ENCODE results near the gene NEK10. TPM values are rescaled to one million over a fixed set of nuclear protein-coding genes. Genes with fewer than 3 reads are reported as not detected.

Gene NEK10
- total and polyA plus RNA-seq, 2 donors (not counting 3 experiments of a cell fraction or from before 2014, with no cell fraction given), result 0.32 to 5.0 TPM

GRCh38 chr3:27244374-27244773, 124.8 kb downstream of the NEK10 start:
- H3K79me2 ChIP-seq (ENCODE audit: control insufficient read depth, insufficient read depth, low read length), result no peaks in the 10 kb centered on the region
- no peak for TF ChIP-seq CTCF (IDR thresholded peaks at IDR 0.05; ENCODE audit: extremely low read depth in 1 of 2, insufficient read depth in 1 of 2, low read depth in 1 of 2, low read length in 2 of 2)
- TF ChIP-seq MYC (IDR thresholded peaks at IDR 0.05; ENCODE audit: low read depth, low read length), result no peak
- no peak for TF ChIP-seq FOS (IDR thresholded peaks at IDR 0.05; ENCODE audit: borderline replicate concordance, insufficient read depth, low read length)
- TF ChIP-seq GATA2 (IDR thresholded peaks at IDR 0.05; ENCODE audit: insufficient read depth, insufficient read length, low read depth, low read length), result no peak
- no peak for TF ChIP-seq POLR2A (IDR thresholded peaks at IDR 0.05; ENCODE audit: low read depth, low read length)
- no peak for TF ChIP-seq MAX (IDR thresholded peaks at IDR 0.05; ENCODE audit: insufficient read depth, insufficient read length)
- no peak for TF ChIP-seq EZH2 (IDR thresholded peaks at IDR 0.05; ENCODE audit: borderline replicate concordance, low read depth, low read length, severe bottlenecking)
- no peak for TF ChIP-seq JUN (IDR thresholded peaks at IDR 0.05; ENCODE audit: borderline replicate concordance, insufficient read depth, insufficient read length, low read depth)
- H3K9me3 ChIP-seq (replicated peaks; ENCODE audit: control insufficient read depth, insufficient read depth, low read length), result no peaks in the 10 kb centered on the region
- no peak overlapping the region for H2AFZ ChIP-seq (ENCODE audit: low read depth, low read length)
- H3K9me1 ChIP-seq (replicated peaks; ENCODE audit: control insufficient read depth, extremely low read depth, insufficient read depth, low read length), result no peaks in the 10 kb centered on the region
- FAIRE-seq (no peak), DNase-seq (ENCODE audit: low read depth, low spot score) (no peak)
- CTCF ChIA-PET, result interaction anchor here (0.9 kb wide), 1 partner anchor 110 kb away, joined by 3 read pairs; no protein-coding TSS in a partner anchor
- H3K4me2 ChIP-seq (ENCODE audit: insufficient read depth, low read length), result no peak overlapping the region
- H3K9ac ChIP-seq (replicated peaks; ENCODE audit: extremely low read depth, insufficient read depth, low read length), result no peak overlapping the region
- H3K4me3 ChIP-seq (replicated peaks in 1 of 3; ENCODE audit: insufficient read depth in 1 of 3, low read depth in 1 of 3, low read length in 3 of 3), result no peak overlapping the region
- no peak overlapping the region for H3K27ac ChIP-seq (ENCODE audit: insufficient read depth, low read depth, low read length)
- no peaks in the 10 kb centered on the region for H4K20me1 ChIP-seq (replicated peaks; ENCODE audit: control insufficient read depth, extremely low read depth, insufficient read depth, low read length)
- H3K27me3 ChIP-seq (ENCODE audit: control insufficient read depth in 2 of 2, insufficient read depth in 2 of 2, low read length in 2 of 2), result no peaks in the 10 kb centered on the region
- POLR2A ChIA-PET, result no interaction called here
- peaks cover 3% of the 10 kb centered on the region for H3K4me1 ChIP-seq (ENCODE audit: control insufficient read depth, extremely low read depth, insufficient read depth, low read length)
- dilution Hi-C loops (cut with MboI; ENCODE audit: extremely low pct_ligation_motif_present, low sequenced_read_pairs), result no loop called here
- no peaks in the 10 kb centered on the region for H3K36me3 ChIP-seq (ENCODE audit: control insufficient read depth in 2 of 2, extremely low read depth in 1 of 2, insufficient read depth in 2 of 2, low read length in 2 of 2)
- intact Hi-C loops (cut with micrococcal nuclease), result no loop called here
- no TSS peak for BruUV-seq (replicated peaks)
